Tracheal epithelial cell (primary cell): ENCODE measurements around the gene MST1. TPM values are rescaled to one million over a fixed set of nuclear protein-coding genes. Genes with fewer than 3 reads are reported as not detected.

ENCODE experiments used
- total RNA-seq: library from RNA; depleted of rRNA; stranded (reverse); fragments of >200 nt; gene quantifications from 2 replicates; pipeline ENCODE4 v1.2.1, GENCODE V29; 2014

MST1 gene
- 8.3 and 9.4 TPM in 2 replicates for total RNA-seq

DNA sequence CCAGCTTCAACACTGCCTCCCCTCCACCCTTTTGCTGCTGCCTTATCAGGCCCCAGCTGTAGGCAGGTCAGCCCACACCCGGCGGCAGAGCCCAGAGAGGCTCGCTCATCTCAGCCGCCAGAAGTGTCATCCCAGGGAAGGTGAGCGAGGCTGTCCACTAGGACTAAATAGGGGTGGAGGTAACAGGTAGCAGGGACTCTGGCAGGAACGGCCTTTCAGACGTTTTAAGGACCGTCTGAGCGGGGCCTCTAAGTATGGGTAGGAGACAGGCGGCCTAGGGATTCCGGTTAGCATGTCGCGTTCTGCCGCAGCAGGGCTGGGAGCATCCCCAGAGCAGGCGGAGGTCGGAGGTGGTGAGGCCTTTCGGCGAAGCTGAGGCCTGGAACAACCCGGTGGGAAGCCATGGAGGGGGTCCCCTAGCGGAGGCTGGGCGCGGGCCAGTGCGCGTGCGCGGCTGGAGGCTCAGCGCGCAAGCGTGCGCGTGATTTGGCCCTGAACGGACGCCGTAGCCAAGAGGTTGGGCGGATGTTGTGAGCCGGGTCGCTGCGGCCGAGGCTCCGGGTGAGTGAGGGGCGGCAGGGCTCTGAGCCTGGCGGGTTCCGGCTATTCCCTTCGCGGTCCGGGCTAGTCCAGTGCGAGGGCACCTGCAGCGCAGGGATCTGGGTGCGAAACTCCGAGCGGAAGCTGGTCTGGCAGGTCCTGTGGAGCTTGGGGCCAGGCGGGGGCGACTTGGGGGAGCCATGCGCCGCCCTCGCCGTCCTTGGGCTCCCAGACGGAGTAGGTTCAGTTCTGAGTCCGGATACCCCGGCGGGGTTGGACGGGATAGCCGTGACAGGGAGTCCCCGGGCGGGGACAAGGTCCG, at the start of gene MST1, which contains the start of gene RNF123:
Gene MST1 (minus strand): TSS at position 429 of the 862 bp plus-strand sequence. CDS start 783 bp downstream, outside the sequence.
Gene RNF123 (plus strand): TSS at position 512 of the 862 bp plus-strand sequence. CDS start 1,609 bp downstream, outside the sequence.

DNA sequence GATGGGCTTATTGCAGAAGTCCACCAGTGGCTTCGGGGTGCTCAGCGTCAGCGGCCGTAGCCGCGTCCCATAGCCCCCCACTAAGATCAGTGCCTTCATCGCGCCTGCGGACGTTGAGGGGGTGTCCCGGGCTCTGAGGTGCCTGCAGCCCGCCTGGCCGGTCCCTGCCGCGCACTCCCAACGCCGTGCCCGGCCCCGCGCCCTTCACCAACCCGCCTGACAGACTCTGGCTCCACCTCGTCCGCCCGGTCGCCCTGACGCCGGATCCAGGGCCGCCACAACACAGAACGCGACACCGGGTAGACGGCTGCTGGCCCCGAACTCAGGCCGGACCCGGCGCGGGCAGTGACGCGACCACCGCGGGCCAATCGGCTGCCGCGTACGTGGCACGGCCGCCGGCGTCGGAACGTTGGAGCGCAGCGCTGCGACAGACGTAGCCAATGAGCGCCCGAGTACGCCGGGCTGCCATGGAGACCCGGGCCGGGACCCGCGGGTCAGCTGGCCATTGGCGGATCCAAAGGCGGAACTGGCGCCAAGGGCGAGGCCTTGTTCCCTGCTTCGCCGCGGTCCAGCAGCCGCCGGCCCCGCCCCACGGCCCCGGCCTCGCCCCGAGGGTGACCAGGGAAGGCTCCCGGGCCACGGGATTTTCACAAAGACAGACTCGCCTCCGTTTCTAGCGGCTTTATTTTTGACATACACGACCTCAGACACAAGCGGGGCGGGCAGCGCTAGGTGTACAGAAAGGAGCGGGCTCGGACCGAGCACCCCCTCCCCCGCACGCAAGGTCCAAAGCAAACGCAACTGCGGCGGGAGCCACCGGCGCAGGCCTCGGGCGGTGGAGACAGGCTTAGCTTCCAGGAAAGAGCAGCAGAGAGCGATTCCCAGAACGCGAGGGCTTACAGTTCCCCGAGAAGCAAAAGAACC, 34.6 kb upstream of the MST1 start, which contains the start of gene GMPPB:
Gene GMPPB (minus strand): TSS at position 324 of the 924 bp plus-strand sequence. CDS start 225 bp downstream, at position 99.

DNA sequence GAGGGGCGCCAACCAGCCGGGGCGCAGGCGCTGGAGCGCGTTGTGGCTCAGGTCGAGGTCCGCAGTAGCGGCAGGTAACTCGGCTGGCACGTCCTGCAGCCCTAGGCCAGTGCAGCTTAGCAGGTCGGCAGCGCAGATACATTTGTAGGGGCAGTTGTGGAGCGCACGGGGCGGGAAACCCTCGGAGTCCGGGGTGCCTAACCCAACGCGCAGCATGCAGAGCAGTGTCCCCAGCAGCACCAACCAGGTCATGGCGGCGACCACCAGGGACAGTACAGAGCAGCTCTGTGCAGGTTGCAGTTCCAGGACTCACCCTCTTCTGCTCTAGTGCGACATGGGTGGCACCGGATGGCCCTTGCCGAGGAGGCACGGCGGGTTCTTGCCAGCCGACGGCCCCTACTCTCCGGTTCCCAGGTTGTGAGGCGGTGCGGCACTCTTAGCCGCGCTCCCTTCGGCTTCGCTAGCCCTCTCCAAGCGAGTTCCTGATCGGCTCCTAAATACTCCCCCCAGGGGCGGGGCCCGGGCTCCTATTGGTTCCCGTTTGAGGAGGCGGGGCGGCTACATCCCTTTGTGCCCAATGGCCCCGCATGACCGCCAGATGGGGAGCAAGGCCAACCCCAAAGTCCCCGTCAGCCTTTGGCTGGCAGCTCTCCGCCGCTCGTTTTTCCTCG, 30.1 kb upstream of the MST1 start, which contains the start of gene AMIGO3:
Gene AMIGO3 (minus strand): TSS at position 471 of the 671 bp plus-strand sequence. CDS start 219 bp downstream, at position 252.

GRCh38 chr3:49673715-49674496, 15.4 kb downstream of the MST1 start, which contains the start of gene APEH:
TSS of gene APEH (plus strand) at chr3:49674351. CDS start at chr3:49674402, 51 bp downstream.

Other genes starting within 250 kb of the MST1 start
- gene DAG1, start 219.2 kb downstream of the MST1 start, total RNA-seq: 34.9 and 52.0 TPM in 2 replicates
- gene BSN, start 135.0 kb downstream of the MST1 start, total RNA-seq: under 0.01 TPM in 1 of 2 replicates, not detected in the other
- 208 and 240 TPM in 2 replicates for gene APEH, start 15.1 kb downstream of the MST1 start, total RNA-seq
- 17.1 and 19.0 TPM in 2 replicates for gene RNF123, start 83 bp upstream of the MST1 start, total RNA-seq
- 0.21 TPM in 1 of 2 replicates, not detected in the other for gene AMIGO3, start 30.2 kb upstream of the MST1 start, total RNA-seq
- 12.1 and 46.5 TPM in 2 replicates for gene GMPPB, start 34.5 kb upstream of the MST1 start, total RNA-seq
- gene IP6K1, start 97.1 kb upstream of the MST1 start, total RNA-seq: 24.1 TPM in 2 replicates
- gene CDHR4, start 110.4 kb upstream of the MST1 start, total RNA-seq: not detected in 2 replicates
- 10.4 and 22.2 TPM in 2 replicates for gene INKA1, start 113.8 kb upstream of the MST1 start, total RNA-seq
- gene UBA7, start 124.5 kb upstream of the MST1 start, total RNA-seq: 1.1 and 16.6 TPM in 2 replicates
- 0.64 and 4.1 TPM in 2 replicates for gene TRAIP, start 167.1 kb upstream of the MST1 start, total RNA-seq
- gene CAMKV, start 180.4 kb upstream of the MST1 start, total RNA-seq: not detected in 2 replicates
- 8.7 and 29.2 TPM in 2 replicates for gene MST1R, start 214.4 kb upstream of the MST1 start, total RNA-seq
- 14.3 and 16.6 TPM in 2 replicates for gene MON1A, start 240.3 kb upstream of the MST1 start, total RNA-seq